Smooth muscle cell of the brain vasculature (primary cell): ENCODE data around the gene FRAT1.

ENCODE experiments used
- DNase-seq: peaks from one replicate; pipeline ENCODE4 v3.0.0-alpha.2; 2012; ENCODE audit warnings: low read depth, low spot score

The FRAT1 gene

DNA sequence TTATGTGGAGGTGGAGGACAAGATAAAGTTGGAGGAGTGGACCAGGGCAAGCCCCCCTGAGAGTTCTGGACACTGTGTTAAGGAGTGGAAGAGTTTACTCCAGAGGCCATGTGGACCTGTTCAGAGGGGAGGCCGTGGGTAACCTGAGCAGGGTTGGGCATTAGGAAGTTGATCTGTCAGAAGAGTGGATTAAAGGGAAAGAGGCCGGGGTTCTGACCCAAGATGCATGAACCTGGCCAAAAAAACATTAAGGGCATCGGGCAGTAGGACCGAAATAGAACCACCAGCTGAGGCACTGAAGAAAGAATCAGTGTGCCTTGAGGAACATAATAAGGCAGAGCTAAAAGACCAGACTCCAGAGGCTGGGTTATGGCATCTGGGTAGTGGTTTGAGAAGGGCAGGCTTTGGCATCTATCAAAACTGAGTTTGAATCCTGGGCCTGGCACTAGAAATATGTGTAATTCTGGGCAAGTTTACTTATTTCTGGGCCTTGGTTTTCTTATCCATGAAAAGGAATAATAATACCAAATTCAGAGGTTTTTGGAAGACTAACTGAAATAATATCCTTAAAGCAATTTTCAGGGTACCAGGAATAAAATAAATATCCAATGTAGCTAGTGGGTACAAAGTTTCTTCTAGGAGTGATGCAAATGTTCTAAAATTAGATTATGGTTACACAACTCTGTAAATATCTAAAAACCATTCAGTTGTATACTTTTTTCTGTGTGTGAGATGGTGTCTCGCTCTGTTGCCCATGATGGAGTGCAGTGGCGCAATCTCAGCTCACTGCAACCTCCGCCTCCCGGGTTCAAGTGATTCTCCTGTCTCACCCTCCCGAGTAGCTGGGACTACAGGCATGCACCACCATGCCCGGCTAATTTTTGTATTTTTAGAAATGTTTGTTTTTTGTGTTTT, 10.9 kb upstream of the FRAT1 start:
- DNase-seq: no peak

DNA sequence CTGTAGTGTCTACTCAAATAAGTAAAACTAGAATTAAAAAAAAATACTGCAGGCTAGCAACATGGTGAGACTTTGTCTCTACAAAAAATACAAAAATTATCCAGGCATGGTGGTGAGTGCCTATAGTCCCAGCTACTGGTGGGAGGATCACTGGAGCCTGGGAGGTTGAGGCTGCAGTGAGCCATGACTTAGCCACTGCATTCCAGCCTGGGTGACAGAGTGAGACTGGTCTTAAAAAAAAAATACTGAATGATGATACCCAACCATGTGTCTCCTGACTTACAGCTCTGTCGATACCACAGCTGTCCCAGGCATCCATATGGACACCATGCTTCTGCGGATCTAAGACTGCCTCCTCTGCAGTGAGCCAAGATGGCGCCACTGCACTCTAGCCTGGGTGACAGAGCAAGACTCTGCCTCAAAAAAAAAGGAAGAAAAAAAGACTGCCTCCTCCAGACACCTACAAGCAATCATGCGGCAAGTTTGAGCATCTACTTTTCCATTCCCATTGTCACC, 7.9 kb upstream of the FRAT1 start:
- no peak for DNase-seq

DNA sequence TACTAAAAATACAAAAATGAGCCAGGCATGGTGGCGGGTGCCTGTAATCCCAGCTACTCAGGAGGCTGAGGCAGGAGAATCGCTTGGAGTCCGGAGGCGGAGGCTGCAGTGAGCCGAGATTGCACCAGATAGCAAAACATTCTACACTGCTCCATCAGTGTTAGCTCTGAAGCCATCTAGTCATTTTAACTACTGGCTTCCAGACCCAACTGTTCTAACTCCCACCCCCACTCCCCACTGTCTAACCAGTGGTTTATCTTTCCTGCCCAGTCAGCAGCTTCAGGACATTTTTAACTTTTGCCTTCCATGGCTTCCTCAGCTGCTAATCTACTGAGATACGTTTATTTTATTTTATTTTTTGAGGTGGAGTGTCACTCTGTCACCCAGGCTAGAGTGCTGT, 6.2 kb upstream of the FRAT1 start:
- DNase-seq: no peak

DNA sequence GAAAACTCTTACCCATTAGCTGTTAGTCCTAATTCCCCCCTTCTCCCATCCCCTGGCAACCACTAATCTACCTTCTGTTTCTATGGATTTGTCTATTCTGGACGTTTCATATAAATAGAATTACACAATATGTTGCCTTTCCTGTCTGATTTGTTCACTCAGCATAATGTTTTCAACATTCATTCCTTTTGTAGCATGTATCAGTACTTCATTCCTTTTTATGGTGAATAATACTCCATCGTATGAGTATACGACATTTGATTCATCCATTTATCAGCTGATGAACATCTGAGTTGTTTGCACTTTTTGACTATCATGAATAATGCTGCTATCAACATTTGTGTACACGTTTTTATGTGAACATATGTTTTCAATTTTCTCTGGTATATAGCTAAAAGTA, 4.4 kb upstream of the FRAT1 start:
- no peak for DNase-seq

DNA sequence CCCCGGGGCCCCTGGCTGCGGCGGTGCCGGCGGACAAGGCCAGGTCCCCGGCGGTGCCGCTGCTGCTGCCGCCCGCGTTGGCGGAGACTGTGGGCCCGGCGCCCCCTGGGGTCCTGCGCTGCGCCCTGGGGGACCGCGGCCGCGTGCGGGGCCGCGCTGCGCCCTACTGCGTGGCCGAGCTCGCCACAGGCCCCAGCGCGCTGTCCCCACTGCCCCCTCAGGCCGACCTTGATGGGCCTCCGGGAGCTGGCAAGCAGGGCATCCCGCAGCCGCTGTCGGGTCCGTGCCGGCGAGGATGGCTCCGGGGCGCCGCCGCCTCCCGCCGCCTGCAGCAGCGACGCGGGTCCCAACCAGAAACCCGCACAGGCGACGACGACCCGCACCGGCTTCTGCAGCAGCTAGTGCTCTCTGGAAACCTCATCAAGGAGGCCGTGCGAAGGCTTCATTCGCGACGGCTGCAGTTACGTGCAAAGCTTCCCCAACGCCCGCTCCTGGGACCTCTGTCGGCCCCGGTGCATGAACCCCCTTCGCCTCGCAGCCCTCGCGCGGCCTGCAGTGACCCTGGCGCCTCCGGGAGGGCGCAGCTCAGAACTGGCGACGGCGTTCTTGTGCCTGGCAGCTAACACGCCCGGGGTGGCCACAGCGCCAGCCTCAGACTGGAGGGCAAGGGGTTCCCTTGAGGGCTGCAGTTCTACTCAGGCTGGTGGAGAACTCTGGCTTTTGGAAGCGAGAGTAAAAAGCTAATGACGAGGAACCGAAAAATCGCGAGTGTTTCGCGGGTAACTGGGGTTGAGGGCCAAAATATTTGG, 804 bp downstream of the FRAT1 start:
- no peak for DNase-seq

DNA sequence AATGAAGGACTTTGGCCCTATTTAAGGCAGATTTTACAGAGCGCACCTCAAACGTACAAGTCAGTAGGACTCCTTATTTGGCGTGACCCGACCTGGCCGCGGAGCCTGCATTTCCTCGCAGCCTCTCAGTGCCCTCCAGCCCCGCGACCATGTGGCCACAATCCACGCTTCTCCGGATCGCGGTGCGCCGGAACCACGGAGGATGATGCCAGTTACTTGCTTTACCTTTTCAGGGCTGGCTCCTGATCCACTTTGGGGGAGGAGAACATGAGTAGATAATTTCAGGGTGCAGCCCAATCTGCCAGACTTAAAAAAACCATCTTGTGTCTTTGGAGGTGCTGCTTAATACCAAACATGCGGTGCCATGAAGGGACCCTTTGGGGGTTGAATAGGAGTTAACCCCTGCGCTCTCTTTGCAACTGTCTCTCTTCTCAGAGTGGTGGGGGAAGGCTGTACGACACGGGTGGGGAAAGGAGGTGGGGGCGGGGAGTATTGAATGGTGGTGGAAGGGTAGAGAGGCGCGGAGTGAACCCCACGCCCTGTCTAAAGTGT, 1.5 kb downstream of the FRAT1 start:
- no peak for DNase-seq

DNA sequence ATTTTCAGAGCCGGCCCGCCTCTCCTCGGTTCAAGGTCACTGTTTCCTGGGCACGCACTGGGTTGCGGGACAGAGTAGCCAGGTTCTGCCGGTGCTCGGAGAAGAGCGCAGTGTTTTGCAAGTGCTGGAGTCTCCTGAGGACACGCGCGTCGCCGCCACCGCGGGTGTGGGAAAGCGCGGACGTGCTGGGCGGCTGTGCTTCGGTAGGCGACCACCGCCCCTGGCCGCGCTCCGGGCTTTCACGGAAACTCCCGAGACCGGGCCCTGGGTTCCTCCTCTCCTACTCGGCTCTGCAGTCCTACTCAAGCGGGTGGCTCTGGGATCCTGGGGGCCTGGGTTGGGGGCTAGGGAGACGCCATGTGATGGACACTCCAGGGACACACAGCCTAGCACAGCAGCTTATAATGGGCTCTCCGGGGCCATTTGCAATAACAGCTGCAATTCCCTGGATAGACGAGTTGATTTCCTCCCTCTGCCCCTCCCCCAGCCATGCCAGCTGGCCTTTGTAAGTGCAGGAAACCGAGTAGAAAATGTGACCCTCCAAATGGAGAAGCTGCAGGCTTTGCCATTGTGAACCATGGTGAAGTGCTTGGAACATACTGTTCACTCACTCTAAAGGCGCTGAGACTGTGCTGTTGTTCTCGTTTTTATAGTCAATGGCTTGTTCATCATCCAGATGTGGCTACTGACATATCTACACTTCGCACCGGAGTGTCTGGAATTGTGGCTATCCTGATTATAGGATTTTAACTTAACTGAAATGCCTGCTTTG, 2.1 kb downstream of the FRAT1 start:
- DNase-seq: no peak

DNA sequence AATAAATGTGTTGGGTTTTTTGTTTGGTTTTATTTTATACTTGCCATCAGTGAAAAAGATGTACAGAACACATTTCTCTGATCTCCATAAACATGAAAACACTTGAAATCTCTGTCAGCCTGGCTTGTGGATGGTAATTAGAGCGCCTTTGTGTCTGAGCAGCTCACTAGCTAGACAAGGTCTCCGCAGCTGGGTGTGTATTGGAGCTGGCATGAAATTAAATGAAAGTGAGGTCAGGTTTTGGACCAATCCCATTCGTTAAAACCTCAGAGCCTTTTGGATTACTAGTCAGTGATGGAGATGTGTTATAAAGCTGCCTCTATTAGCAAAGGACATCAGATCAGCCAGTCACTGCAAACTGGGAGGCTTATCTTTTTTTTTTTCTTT, 2.7 kb downstream of the FRAT1 start:
- DNase-seq: no peak

DNA sequence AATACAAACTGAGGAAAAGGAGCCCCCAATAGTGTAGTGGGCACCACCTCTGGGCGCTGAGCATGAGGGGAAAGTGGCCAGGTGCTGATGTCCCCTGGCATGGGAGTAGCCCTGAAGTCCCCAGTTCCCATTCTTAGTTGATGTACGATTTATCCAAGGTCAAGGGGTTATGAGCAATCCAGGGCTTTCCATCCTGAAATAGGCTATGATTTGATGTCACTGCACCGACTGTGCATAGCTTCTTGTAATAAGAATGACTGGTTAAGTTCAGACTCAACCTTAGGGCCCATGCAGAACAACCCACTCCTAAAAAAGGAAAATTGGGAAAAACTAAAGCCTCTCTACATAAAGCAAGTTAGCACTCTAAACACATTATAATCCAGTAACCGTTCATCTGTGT, 4.4 kb downstream of the FRAT1 start:
- DNase-seq: no peak

DNA sequence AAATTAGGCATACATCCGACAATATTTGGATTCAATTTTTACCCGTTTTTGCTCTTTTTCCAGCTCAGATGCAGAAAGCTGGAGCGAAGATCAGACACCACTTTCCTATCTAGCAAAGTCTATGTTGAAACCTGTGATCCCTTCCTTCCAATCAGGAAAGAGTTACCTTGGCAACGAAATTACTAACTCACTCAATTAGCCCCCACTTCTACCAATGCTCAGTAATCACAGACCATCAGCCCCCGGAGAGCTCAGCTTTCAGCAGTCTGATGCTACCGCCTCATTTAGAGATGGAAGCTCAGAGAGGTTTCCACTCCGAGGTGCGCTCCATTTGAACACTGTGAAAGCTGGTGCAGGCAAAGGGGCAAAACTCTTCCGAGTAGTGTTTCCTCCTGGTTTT, 6.7 kb downstream of the FRAT1 start:
- no peak for DNase-seq

DNA sequence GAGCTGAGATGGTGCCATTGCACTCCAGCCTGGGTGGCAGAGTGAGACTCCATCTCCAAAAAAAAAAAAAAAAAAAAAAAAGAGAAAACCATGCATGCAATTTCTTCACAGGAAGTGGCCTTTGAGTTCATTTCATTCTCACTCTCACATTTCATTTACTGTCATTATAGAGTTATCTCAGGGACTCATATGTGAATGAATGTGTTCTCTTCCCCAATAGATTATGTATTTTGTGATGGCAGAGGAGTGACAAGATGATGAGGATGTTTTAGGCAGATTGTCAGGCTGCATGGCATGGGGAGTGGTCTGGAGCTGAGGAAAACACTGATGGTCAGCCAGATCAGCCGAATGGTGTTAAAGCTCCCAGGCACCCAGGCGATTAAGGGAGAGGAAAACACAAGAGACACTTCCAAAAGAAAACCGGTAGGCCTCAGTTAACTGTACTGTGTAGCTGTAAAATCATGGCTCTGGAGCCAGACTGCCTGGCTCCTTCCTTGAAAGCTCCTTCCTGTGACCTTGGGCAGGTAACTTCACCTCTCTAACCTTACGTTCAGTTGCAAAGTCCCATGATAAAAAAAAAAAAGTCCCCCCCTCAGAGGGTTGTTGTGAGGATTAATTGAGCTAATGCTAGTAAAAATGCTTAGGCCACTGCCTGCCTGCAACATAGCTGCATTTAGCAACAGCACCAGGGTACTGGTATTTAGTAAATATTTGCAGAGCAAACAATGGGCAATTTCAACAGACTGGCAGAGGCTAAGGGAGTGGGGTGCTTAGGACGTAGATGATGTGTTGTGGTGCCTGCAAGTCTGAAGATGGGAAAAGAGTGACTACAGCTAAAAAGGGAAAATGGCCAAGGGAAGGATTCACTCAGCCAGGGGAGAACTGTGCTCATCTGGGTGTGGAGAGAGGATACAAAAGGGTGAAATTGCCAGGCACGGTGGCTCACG, 8.6 kb downstream of the FRAT1 start:
- no peak for DNase-seq

DNA sequence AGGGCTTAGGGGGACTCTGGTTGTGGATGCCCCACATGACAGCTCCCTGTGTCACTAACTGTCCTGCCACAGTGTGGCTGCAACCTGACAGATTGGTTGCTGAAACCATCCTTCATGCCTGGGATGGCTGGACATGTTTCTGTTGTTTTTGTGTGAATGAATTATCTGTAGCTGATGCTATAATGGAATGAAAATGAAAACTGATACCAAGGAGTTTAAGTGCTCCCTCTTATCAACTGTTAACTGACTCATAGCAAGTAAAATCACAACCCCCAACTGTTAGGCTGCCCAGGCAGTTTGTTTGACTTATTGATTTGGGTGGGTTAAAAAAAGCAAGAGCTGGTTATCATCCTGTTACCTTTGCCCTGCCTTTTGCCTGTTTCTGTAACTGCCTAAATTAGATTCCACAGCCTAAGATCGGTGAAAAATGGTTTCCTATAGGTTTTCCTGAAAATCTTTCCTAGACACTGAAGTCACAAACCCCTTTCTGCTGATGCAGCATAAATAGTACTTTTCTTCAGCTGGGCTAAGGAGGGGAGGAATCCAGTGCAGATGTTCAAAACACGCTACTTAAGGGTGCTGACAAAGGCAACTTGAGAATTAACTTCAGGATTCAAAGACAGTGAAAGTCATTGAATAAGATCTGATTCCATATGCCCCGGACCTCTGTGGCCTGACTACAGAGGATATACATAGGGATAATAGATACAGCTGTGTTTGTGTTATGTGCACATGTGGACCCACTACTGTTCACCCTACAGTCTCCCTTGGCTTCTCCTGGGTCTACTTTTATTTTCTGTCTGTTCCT, 9.8 kb downstream of the FRAT1 start:
- DNase-seq: no peak

DNA sequence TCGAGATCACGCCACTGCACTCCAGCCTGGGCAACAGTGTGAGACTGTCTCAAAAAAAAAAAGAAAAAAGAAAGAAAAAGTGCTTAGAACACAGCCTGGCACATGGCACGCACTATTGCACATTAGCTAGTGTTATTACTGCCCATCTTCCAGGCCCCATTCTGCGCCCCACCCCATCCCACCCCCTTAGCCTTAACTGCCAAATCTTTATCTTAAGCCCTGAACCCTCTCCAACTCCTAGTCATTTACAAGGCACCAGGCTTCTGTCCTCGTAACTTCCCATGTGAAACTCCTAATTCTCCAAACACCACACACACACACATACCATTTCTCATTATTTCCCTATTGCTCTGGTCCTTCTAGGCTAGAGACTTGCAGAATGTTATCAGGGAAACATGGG, 10.7 kb downstream of the FRAT1 start:
- DNase-seq: no peak

DNA sequence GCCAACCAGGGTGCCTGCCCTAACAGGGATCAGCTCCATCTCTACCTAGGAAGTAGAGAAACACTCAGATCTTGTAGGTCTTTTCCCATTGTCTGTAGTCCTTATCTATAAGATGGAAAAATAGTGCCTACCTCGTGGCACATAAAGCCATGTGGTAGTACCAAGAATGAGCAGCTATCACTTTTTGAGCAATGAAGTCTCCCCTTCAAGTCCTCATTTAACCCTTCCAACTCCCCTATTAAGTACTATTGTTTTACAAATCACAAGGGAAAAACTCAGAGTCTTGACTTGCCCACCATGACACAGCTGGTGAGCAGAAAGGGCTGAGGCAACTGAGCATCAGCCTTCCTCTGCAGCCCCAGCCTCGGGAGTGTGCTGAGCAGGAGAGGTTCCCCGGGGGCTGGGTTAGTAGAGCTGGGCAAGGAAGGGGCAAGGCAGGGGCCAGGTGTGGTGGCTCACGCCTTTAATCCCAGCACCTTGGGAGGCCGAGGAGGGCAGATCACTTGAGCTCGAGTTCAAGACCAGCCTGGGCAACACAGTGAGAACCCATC, 12.2 kb downstream of the FRAT1 start:
- DNase-seq: no peak

DNA sequence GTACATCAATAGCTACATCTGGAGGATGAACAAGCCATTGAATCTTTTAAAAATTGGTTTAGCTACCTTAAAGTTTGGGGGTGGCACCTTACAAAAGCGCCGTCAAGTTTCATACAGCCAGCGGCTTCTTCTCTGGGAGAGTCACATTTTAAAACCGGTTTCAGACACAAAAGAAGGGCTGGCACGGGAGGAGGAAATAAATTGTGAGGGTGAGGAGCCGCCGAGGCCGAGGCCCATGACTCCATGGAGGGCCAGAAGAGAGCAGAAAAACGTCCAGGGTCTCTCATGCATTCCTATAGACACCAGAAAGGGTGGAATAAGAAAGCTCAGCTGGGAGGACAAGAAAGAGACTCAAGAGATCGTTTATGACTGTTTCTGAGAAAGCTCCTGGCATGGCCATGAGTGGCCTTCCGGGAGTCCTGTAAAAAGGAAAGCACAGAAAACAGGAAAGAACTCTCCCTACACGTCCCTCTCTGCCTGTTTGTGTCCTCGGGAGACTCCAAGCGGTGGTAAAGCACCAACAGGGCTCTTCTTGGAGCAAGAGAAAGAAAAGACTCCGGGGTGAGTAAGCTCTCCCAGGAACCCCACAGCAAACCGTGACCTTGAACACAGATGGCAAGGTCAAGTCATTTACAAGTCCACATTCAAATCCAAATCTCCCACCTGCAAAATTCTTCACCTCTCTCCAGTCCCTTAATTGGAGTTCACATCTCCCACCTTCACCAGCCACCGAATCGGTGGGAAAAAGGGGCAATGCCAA, 13.7 kb downstream of the FRAT1 start:
- peak; percentile 47 for DNase-seq

DNA sequence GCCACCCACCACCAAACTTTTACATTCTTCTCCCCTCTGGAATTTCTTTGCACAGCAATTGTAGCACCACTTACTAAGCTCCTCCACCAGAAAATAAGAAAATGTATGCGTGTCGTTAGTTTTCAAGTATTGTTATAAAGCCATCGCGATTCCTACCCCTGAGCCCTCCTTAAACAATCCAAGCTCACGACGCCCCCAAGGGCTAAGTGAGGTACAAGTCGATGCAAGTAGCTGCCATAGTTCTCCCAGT, 14.2 kb downstream of the FRAT1 start:
- DNase-seq: no peak

DNA sequence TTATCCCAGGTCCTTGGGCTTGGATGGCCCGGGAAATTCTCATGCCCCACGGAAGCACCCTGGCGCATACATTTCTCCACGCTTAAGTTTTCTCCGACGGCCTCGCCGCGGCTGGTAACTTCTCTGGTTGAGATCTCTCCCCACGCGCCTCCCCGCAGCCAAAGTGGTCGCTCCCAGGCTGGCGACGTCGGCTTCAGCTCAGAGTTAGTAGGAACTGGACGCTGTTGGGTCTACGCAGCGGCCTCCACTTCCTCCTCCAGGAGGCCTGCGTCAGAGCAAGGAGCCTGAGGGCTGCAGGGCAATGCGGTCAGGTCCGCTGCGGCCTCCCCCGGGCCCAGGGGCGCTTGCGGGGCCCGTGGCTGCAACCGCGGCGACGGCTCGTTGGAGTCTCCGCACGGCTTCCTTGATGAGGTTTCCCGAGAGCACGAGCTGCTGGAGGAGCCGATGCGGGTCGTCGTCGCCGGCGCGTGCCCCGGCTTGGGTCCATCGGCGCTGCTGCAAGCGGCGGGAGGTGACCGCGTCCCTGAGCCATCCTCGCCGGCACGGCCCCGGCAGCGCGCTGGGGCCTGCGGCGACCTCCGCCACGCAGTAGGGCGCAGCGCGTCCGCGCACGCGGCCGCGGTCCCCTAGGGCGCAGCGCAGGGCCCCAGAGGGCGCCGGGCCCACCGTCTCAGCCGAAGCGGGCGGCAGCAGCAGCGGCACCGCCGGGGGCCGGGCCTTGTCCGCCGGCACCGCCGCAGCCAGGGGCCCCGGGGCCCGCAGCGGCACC, 14.7 kb downstream of the FRAT1 start:
- DNase-seq: no peak
